Measurements from ENCODE around the gene NIPBL. TPM values are rescaled to one million over a fixed set of nuclear protein-coding genes. Genes with fewer than 3 reads are reported as not detected.
"Not testable (repeated sequence)": the region's sequence is repeated elsewhere in the genome, so short reads cannot be mapped to it uniquely, and the experiment has no call there.

The NIPBL gene
- total RNA-seq, 1 donor from 2014 or later = 19.6 TPM

DNA sequence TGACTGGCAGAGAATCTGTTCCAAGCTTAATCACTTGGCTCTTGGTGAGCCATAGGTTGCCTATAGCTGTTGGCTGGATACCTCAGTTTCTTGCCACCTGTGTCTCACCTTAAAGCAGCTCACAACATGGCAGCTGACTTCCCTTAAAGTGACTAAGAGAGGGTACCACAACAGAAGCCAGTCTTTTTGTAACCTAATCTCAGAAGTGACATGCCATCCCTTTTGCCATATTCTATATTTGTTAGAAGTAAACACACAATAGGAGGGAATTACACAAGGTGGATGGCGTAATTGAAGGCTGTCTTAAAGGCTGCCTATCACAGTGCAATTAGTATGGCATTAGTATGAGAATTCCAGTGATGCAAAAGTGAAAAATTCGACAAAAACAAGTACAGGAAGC lies 28.1 kb downstream of the NIPBL start:
- no peak for DNase-seq (ENCODE audit: low read depth in 2 of 2)

DNA sequence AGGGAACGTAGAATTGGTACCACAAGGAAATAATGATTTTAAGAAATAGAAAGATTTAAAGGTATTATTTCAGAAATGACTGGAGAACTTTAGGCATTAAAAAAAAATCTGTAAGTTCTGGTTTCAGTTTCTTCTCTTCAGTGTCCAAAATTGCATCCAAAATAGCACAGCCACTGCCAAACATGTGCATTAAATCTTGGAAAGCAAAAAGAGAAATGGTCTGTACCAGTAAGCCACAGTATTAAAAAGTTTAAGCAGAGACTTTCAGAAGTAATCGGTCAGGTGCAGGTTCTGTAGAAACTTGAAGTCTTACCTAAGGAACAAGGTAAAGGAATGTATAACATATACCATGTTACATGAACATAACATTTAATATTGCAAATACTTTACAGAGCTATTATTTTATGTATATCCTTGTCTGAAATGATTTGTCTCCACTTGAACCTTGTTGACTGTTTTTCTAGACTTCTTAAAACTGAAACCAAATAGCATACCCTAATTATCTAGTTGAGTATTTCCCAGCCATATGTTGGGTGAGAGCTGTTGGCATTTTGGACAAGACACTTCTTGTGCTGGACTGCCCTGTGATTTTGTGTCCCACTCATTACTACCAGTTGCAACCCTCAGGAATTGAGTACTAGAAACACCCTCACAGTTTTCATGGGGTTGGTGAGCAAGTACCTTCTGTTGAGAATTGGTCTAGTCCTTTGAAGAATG lies 32.1 kb downstream of the NIPBL start:
- DNase-seq (ENCODE audit: low read depth in 2 of 2) = no peak

DNA sequence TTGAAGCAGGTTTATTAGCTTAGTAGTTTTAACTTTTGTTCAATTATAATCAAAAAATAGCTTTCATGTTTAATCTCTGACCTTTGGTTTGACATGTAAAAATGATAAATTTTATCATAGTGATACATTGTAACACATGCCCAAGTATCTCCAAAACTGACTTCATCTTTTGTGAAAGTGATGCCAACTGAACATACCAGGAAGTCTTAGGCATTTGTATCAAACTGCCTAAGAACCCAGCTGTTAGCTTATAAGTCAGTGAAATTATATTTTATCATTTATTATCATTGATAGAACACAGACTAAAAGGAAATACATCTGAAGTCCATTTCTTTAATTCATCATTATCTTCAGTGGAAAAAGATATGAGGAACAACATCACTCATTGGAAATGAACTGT lies 39.1 kb downstream of the NIPBL start:
- no peak for DNase-seq (ENCODE audit: low read depth in 2 of 2)

DNA sequence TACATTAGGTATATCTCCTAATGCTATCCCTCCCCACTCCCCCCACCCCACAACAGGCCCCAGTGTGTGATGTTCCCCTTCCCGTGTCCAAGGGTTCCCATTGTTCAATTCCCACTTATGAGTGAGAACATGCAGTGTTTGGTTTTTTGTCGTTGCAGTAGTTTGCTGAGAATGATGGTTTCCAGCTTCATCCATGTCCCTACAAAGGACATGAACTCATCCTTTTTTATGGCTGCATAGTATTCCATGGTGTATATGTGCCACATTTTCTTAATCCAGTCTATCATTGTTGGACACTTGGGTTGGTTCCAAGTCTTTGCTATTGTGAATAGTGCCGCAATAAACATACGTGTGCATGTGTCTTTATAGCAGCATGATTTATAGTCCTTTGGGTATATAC lies 40.0 kb downstream of the NIPBL start:
- DNase-seq (ENCODE audit: low read depth in 2 of 2) = not testable (repeated sequence)

DNA sequence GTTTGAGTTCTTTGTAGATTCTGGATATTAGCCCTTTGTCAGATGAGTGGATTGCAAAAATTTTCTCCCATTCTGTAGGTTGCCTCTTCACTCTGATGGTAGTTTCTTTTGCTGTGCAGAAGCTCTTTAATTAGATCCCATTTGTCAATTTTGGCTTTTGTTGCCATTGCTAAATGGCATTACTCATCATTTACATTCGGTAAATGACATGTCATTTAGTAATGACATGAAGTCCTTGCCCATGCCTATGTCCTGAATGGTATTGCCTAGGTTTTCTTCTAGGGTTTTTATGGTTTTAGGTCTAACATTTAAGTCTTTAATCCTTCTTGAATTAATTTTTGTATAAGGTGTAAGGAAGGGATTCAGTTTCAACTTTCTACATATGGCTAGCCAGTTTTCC lies 40.8 kb downstream of the NIPBL start:
- not testable (repeated sequence) for DNase-seq (ENCODE audit: low read depth in 2 of 2)

DNA sequence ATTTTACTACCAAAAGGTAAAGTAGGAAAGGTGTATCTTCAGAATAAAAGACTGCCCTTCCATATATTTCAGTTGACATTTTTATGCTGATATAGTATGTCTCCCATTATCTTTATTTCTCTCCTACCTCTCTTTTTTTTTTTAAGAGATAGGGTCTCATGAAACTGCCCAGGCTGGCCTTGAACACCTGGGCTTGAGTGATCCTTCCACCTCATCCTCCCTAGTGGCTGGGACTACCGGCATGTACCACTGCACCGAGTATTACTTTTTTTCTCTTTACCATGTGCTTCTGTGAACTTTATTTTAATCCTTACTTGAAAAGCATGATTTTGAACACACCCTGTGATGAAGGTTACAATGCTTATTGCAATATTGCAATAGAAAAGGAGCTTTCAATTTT lies 42.7 kb downstream of the NIPBL start:
- no peak for DNase-seq (ENCODE audit: low read depth in 2 of 2)

DNA sequence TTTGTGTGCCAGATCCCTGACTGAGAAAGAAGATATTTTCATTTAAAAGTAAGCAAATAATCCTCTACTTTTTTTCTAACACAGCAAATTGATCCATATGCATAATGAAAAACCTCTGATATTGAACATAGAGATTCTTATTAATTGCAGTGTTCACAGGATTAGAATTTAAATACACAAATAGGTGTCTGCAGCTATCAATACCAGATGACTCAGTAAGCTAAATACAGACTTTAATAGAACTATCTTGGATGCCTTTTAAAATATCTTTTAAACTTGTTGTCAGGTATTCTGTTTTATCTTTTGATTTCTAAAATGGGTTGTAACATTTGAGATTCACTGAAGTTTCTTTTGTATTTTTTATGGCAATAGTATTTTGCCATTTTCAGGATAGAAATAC lies 43.1 kb downstream of the NIPBL start:
- DNase-seq (ENCODE audit: low read depth in 2 of 2) = no peak

DNA sequence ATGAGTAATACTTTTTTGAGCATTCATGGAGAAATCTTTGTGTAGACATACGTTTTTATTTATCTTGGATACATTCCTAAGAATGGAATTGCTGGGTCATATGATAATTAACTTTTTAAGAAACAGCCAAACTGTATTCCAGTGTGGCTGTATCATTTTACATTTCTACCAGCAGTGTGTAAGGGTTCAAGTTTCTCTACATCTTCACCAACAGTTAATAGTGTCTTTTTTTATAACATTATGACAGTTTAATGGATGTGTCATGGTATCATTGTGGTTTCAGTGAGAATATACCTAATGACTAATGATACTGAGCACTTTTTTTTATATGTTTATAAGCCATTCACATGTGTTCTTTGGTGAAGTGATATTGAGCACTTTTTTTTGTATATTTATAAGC lies 52.4 kb downstream of the NIPBL start:
- peak in 1 of 2 donors; percentile 53 for DNase-seq (ENCODE audit: low read depth in 2 of 2)

DNA sequence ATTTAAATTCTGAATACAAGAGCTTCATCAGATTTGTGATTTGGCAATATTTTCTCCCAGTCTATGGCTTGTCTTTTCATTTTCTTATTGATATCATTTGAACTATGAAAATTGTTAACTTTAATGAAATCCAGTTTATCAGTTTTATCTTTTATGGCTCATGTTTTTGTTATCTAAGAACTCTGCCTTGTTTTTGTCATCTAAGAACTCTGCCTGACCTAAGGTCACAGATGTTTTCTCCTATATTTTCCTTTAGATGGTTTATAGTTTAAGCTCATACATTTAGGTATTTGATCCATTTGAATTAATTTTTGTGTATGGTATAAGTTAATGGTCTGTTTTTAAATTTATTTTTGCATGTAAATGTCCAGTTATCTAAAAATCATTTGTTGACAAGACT lies 52.9 kb downstream of the NIPBL start:
- no peak for DNase-seq (ENCODE audit: low read depth in 2 of 2)

DNA sequence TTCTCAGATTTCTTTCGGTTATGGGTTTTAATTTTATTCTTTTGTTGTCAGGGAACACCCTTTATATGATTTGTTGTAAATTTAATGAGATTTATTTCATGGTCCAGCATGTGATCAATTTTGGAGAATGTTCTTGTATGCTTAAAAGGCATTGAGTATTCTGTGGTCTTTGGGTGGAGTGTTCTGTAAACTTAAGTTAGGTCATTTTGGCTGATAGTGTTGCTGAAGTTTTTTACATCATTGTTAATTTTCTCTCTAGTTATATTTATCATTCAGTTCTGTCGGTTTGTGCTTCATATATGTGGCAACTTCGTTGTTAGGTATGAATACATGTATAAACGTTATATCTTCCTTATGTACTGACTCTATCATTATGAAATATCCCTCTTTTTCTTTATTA lies 55.5 kb downstream of the NIPBL start:
- DNase-seq (ENCODE audit: low read depth in 2 of 2) = no peak

DNA sequence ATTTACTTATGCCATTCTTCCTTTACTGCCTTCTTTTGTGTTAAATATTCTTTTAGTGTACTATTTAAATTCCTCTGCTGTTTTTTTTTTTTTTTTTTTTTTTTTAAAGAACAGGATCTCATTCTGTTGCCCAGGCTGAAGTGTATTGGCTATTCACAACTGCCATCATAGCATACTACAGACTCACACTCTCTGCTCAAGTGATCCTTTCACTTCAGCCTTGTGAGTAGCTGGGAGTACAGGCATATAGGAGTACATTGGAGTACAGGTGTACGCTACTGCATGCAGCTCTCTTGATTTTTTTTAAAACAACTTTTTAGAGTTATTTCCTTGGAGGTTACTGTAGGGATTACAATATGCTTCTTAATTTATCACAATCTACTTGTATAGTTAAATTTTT lies 56.1 kb downstream of the NIPBL start:
- DNase-seq (ENCODE audit: low read depth in 2 of 2) = no peak

DNA sequence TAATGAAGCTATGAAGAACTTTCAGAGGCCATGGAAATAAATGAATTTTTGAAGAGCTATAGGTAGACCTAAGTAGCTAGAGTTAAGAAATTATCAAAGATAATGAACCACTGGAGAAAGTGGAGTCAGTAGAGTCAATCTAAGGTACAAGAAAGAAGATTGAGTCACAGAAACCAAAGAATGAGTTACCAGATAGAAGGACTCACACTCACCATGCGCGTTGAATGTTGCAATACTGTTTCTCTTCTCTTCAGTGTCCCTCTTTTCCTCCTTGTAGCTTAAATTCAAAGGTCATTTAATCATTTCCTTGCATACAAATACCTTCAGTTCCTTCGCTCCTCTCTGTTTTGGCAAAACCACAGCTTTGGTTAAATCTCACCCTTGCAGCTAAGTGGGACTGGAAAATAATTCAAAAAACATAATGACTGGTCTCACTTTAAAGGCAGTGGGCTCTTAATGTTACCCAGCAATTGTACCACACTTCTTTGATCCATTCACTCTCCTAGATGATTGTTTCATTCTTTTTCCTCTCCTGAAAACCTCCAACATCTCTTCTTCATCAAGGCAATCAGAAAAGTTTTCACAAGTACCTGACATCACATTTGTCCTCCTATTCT lies 58.3 kb downstream of the NIPBL start:
- DNase-seq (ENCODE audit: low read depth in 2 of 2) = peak in 1 of 2 donors; percentile 5

DNA sequence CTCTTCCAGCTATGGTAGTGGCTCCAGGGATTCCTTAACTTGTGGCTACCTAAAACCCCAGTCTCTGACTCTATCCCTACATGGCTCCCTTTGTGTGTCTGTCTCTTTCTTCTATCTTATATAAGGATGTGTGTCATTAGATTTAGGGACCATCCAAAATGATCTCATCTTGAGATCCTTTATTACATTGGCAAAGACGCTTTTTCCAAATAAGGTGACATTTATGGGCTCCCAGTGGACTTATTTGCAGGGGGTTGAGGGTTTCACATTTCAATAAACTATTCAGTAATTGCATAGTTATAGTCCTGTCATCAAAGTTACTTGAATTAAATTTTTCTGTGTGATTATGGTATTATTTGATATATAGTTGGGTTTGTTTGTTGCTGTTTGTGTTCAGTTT lies 59.2 kb downstream of the NIPBL start:
- DNase-seq (ENCODE audit: low read depth in 2 of 2) = no peak

DNA sequence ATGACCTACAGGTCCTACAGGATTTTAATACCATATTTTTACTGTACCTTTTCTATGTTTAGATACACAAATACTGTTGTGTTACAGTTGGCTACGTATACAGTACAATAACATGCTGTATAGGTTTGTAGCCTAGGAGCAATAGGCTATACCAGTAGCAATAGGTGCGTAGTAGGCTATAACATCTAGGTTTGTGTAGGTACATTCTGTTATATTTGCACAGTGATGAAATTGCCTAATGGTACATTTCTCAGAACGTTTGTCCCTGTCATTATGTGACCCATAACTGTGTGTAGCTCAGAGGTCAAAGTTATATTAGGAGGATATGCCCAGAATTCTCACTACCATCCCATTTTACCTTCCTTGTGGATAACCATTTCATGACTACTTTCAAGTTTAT lies 59.7 kb downstream of the NIPBL start:
- DNase-seq (ENCODE audit: low read depth in 2 of 2) = no peak

DNA sequence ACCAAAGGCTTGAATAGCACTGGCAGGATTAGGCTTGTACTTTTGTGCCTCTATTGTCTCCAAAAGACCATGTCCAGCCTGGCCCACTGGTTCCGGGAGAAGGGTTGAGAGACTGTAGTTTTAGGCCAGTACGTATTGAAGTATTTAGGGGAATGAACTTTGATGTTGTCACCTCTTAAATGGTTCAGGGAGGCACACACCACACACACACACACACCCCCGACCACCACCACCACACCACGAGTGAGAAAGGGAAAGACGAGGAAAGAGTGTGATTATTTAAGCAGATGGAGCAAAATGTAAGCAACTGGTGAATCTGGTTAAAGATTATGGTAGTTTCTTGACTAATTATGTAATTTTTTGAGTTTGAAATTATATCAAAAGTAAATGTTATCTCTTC lies 61.6 kb downstream of the NIPBL start:
- DNase-seq (ENCODE audit: low read depth in 2 of 2) = no peak

DNA sequence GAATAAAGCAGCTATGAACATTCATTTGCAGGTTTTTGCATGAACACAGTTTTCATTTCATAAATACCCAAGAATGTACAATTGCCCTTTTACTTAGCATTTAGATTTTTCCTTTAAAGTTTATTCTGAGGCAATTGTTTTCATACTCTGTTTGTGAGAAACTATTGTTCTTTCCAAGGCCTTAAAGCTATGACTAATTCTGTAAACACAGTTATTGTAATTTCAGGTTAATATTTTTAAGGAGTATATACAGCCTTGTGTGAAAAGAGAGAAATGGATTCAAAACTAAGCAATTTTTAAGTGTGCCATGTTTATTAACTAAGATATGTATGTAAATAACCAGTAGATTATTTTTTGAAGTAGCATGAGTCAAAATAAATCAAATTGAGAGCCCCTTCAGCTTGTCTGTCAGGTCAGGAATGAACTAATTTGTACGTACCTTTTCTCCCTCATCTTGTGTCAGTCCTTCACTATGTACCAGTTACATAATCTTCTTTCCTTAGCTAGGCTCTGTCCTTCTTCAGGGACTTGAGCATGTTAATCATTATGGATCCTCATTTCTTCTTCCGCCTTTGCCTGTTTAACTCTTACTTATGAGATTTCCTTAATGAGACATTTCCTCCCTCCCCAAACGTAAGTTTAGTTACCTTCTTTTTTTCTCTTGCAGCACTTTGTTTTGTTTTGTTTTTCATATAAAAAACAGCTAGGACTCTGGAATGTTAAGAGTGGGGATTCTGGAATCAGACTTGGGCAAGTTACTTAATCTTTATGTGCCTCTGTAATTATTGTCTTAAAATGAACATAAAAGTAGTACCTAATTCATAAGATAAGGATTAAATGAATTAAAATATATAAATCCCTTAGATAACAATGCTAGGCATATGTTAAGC lies 63.6 kb downstream of the NIPBL start:
- DNase-seq (ENCODE audit: low read depth in 2 of 2) = peak in 1 of 2 donors; percentile 51

DNA sequence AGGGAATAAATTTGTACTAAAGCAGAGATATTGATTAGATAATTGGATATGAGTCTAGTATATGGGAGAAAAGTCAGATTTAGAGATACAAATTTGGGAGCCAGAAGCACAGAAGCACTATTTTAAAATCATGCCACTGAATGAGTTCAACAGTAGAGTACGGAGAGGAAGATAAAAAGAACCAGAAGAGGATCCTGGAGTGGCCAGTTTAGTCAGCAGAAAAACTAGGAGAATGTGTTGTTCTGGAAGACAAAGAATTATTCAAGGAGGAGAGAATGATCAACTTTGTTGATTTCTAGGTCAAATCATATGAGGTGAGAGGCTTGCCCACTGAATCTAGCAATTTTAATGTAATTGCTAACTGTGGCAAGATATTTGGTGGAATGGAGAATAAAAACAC lies 67.0 kb downstream of the NIPBL start:
- DNase-seq (ENCODE audit: low read depth in 2 of 2) = no peak

DNA sequence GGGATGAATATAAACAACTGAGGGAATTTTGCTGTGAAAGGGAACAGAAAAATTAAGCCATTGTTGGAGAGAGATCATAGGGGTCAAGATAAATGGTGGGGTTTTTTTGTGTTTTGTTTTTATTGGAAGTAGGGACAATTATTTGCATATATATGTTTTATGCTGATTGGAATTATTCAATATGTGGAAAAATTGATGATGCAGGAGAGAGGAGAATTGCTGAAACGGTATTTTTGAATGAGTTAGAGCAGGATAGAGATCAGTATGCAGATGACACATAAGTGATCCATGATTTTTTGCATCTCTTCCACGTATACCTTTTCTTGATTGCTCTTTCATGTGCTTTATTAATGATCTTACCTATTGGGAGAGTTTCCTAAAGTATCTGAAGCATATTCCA lies 67.5 kb downstream of the NIPBL start:
- no peak for DNase-seq (ENCODE audit: low read depth in 2 of 2)

DNA sequence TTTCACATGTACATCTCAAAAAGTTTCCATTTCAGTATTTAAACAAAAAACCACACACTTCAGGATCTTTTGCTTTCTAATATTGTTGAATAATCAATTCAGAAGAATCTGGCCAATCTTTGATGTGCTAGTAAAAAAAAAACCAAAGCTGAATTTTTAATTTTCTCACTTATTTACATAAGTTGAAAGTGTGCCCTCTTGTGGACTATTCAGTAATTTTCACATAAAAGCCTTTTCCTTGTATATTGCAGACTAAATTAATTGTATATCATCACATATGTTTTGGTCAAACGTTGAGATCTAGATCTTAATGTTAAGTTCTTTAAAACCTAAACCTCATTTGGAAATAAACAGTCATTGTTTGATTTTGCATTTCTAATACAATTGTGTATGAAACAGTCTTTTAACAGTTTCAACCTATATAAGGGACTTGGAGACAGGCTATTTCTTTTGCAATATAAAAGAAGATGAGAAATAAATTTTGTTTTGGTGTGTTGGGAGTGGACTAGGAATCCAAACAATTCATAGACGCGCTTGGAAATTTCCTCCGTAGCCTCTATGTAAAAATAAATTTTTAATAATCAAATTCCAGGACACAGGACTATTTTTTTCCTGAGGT lies 68.1 kb downstream of the NIPBL start:
- DNase-seq (ENCODE audit: low read depth in 2 of 2) = peak; percentile 74 to 83

DNA sequence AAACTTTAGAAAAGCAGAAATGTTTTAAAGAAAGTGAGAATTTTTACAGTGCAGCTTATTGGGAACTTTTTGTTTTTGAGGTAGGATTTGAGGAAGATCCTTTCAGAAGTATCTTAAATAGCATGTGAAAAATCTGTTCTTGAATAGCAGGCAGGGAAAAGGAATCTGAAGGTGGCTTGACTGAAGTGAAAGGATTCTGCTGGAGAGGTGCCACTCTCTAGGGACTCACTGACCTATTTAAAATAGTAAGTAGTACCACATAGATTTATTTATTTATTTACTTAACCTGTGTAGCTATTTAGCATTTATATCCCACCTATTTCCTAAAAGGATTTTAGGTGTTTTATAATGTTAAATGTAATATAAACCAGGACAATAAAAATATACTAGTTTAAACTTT lies 69.1 kb downstream of the NIPBL start:
- no peak for DNase-seq (ENCODE audit: low read depth in 2 of 2)

DNA sequence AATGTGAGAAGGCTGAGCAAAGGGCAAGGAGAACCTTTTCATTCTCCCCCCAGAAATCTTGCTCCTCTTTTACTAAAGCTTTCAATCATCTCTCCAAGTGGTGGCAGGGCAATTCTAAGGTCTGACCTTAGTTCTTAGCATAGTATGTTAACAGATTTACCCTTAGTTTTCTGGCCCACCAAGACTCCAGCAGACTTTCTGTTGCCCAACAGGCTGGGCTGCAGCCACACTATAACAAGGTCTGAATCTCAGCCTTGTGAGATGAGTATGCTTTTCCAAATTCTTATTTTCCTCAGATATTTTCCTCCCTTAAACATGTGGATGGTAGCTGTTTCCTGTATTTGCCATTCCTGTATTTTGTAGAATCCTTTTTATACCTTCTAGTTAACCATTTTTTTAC lies 69.5 kb downstream of the NIPBL start:
- DNase-seq (ENCODE audit: low read depth in 2 of 2) = no peak

DNA sequence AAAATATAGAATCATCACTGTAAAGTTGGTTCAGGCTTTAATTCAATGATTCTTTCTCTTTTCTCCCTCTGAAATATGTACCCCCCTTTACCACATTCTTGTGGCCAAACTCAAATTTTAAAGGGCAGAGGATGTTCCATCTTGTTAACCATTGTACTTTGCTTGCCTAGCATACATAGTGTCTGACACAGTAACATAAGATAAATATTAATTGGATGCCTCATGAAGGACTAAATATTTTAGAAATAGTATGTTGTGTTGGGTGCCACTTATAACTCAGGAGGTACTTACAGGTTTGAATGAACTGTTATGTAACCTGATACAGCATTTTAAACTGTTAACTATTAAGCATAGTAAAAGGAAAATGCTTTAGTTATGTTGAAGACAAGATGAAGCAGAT lies 71.5 kb downstream of the NIPBL start:
- no peak for DNase-seq (ENCODE audit: low read depth in 2 of 2)

Measured in dermis microvascular lymphatic vessel endothelial cell (primary cell).